ENCODE data around the gene NHERF1.

NHERF1 gene

GRCh38 chr17:74812109-74813009 is 63.9 kb downstream of the NHERF1 start:
- no peaks in the 10 kb centered on the region for H3K27me3 ChIP-seq (replicated peaks)
- in situ Hi-C loops (cut with HindIII; ENCODE audit: low pct_ligation_motif_present, low sequenced_read_pairs): no loop called here
- TF ChIP-seq CTCF (IDR thresholded peaks at IDR 0.05; ENCODE audit: low read depth, low read length, missing control alignments): no peak
- H3K36me3 ChIP-seq (replicated peaks): peaks cover 4% of the 10 kb centered on the region
- no peak for DNase-seq
- H3K27ac ChIP-seq: no peak overlapping the region
- H3K4me3 ChIP-seq (ENCODE audit: low read depth, low read length): no peak overlapping the region

- H3K27ac ChIP-seq: no peak overlapping the region
- peak; percentile 30 for TF ChIP-seq CTCF (IDR thresholded peaks at IDR 0.05; ENCODE audit: low read depth, low read length, missing control alignments)
- H3K36me3 ChIP-seq (replicated peaks): no peaks in the 10 kb centered on the region
- in situ Hi-C loops (cut with HindIII; ENCODE audit: low pct_ligation_motif_present, low sequenced_read_pairs): no loop called here
- H3K27me3 ChIP-seq (replicated peaks): no peaks in the 10 kb centered on the region
- DNase-seq: no peak
- no peak overlapping the region for H3K4me3 ChIP-seq (ENCODE audit: low read depth, low read length)
Measured at GRCh38 chr17:74814453-74814852, 66.0 kb downstream of the NHERF1 start.

- no peak for TF ChIP-seq CTCF (IDR thresholded peaks at IDR 0.05; ENCODE audit: low read depth, low read length, missing control alignments)
- no peak for DNase-seq
- no peak overlapping the region for H3K27ac ChIP-seq
- peaks cover 3% of the 10 kb centered on the region for H3K36me3 ChIP-seq (replicated peaks)
- no peaks in the 10 kb centered on the region for H3K27me3 ChIP-seq (replicated peaks)
- in situ Hi-C loops (cut with HindIII; ENCODE audit: low pct_ligation_motif_present, low sequenced_read_pairs): no loop called here
- H3K4me3 ChIP-seq (ENCODE audit: low read depth, low read length): no peak overlapping the region
Measured at GRCh38 chr17:74815067-74815466, 66.6 kb downstream of the NHERF1 start.

- no peaks in the 10 kb centered on the region for H3K27me3 ChIP-seq (replicated peaks)
- peaks cover 3% of the 10 kb centered on the region for H3K36me3 ChIP-seq (replicated peaks)
- H3K27ac ChIP-seq: no peak overlapping the region
- DNase-seq: no peak
- peak; percentile 58 for TF ChIP-seq CTCF (IDR thresholded peaks at IDR 0.05; ENCODE audit: low read depth, low read length, missing control alignments)
- H3K4me3 ChIP-seq (ENCODE audit: low read depth, low read length): no peak overlapping the region
- in situ Hi-C loops (cut with HindIII; ENCODE audit: low pct_ligation_motif_present, low sequenced_read_pairs): no loop called here
Measured at GRCh38 chr17:74815550-74816370, 67.3 kb downstream of the NHERF1 start.

GRCh38 chr17:74816905-74817620 is 68.6 kb downstream of the NHERF1 start:
- no peak for DNase-seq
- no peak for TF ChIP-seq CTCF (IDR thresholded peaks at IDR 0.05; ENCODE audit: low read depth, low read length, missing control alignments)
- no peak overlapping the region for H3K4me3 ChIP-seq (ENCODE audit: low read depth, low read length)
- no peak overlapping the region for H3K27ac ChIP-seq
- H3K36me3 ChIP-seq (replicated peaks): peaks cover 3% of the 10 kb centered on the region
- in situ Hi-C loops (cut with HindIII; ENCODE audit: low pct_ligation_motif_present, low sequenced_read_pairs): no loop called here
- H3K27me3 ChIP-seq (replicated peaks): no peaks in the 10 kb centered on the region

All from brain microvascular endothelial cell (primary cell).